IPS-15b (cell line): ENCODE data around the gene SIPA1L3.

Experiments used
- H3K27me3 ChIP-seq: one replicate; pipeline ENCODE4 v1.6.1; 2013; ENCODE audit warnings: low read length; ENCODE audit not compliant: control insufficient read depth, insufficient read depth
- H3K36me3 ChIP-seq: one replicate; pipeline ENCODE4 v1.6.1; 2013; ENCODE audit warnings: low read length; ENCODE audit not compliant: control insufficient read depth, insufficient read depth
- H3K4me1 ChIP-seq: one replicate; pipeline ENCODE4 v1.6.1; 2013; ENCODE audit warnings: mild to moderate bottlenecking, low read length; ENCODE audit not compliant: control insufficient read depth, insufficient read depth
- H3K4me3 ChIP-seq: one replicate; pipeline ENCODE4 v1.5.1; 2013; ENCODE audit warnings: low read depth, low read length
- H3K9ac ChIP-seq: one replicate; pipeline ENCODE4 v1.6.1; 2013; ENCODE audit warnings: low read depth, mild to moderate bottlenecking, low read length
- H3K9me3 ChIP-seq: one replicate; pipeline ENCODE4 v1.6.1; 2013; ENCODE audit warnings: mild to moderate bottlenecking, low read length; ENCODE audit not compliant: control insufficient read depth, insufficient read depth

SIPA1L3 gene

DNA sequence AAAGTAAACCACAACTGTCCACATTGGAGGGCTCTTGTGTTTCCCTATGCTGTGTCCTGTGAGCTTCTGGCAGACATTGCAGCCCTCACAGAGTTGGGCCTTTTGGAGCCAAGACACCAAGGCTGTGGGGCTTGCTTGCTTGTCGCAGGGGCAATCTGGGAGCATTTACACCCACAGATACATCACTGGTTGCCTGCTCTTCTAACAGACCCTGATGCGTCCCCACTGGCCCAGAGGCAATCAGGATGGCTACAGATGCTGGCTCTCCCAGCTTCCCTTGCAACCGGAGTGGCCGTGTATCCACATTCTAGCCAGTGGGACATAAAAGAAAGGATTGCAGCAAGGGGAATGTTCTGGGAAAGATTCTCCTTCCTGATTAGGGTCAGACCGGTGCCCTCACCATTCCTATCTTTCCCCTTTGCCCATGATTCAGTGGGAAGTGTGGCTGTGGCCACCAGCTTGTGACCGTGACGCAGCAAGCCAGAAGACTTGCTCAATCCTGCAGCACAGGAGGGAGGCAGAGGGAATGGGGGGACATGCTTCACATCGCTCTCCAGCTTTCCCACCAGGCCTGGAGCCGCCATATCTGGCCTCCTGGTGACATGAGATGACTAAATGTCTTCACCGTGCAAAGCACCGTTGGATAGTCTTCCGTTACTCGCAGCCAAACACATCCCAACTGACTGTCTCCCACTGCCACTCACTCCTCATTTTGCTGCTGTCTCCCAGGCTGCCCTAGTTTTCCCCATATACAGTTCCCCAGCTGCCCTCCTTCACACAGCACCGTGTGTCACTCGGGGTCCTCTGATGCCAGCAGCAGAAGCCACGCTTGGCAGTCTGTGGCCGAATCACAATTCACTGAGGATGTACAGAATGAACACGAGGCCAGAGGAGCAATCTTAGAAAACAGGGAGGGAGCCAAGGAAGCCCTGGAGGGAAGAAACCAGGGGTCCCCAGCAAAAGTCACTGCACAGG is 166.1 kb downstream of the SIPA1L3 start:
- Histone ChIP-seq H3K9ac (no peak overlapping the region), H3K36me3 (peaks cover 2% of the 10 kb centered on the region), H3K4me1 (peaks cover 8% of the 10 kb centered on the region), H3K27me3 (no peaks in the 10 kb centered on the region), H3K4me3 (no peak overlapping the region), H3K9me3 (no peaks in the 10 kb centered on the region)

- H3K4me3 ChIP-seq, result no peak overlapping the region
- peaks cover 2% of the 10 kb centered on the region for H3K36me3 ChIP-seq
- no peaks in the 10 kb centered on the region for H3K27me3 ChIP-seq
- no peak overlapping the region for H3K9ac ChIP-seq
- peaks cover 8% of the 10 kb centered on the region for H3K4me1 ChIP-seq
- H3K9me3 ChIP-seq, result no peaks in the 10 kb centered on the region
Observed at GRCh38 chr19:38073841-38074685, 167.1 kb downstream of the SIPA1L3 start.

- H3K27me3 ChIP-seq, result no peaks in the 10 kb centered on the region
- no peak overlapping the region for H3K4me3 ChIP-seq
- H3K4me1 ChIP-seq, result peaks cover 8% of the 10 kb centered on the region
- H3K9me3 ChIP-seq, result no peaks in the 10 kb centered on the region
- H3K36me3 ChIP-seq, result peaks cover 5% of the 10 kb centered on the region
- H3K9ac ChIP-seq, result no peak overlapping the region
Observed at GRCh38 chr19:38076337-38076736, 169.3 kb downstream of the SIPA1L3 start.

GRCh38 chr19:38078302-38078930 is 171.4 kb downstream of the SIPA1L3 start:
- no peaks in the 10 kb centered on the region for H3K9me3 ChIP-seq
- no peak overlapping the region for H3K4me3 ChIP-seq
- peaks cover 8% of the 10 kb centered on the region for H3K4me1 ChIP-seq
- H3K27me3 ChIP-seq, result no peaks in the 10 kb centered on the region
- H3K36me3 ChIP-seq, result peaks cover 17% of the 10 kb centered on the region
- no peak overlapping the region for H3K9ac ChIP-seq

GRCh38 chr19:38079926-38080380 is 172.9 kb downstream of the SIPA1L3 start:
- H3K4me3 ChIP-seq, result no peak overlapping the region
- peaks cover 3% of the 10 kb centered on the region for H3K4me1 ChIP-seq
- no peak overlapping the region for H3K9ac ChIP-seq
- H3K27me3 ChIP-seq, result no peaks in the 10 kb centered on the region
- peaks cover 17% of the 10 kb centered on the region for H3K36me3 ChIP-seq
- no peaks in the 10 kb centered on the region for H3K9me3 ChIP-seq

GRCh38 chr19:38081547-38082255 is 174.7 kb downstream of the SIPA1L3 start:
- Histone ChIP-seq H3K4me3 (no peak overlapping the region), H3K9me3 (no peaks in the 10 kb centered on the region), H3K4me1 (peaks cover 3% of the 10 kb centered on the region), H3K27me3 (no peaks in the 10 kb centered on the region), H3K9ac (no peak overlapping the region), H3K36me3 (peaks cover 17% of the 10 kb centered on the region)

GRCh38 chr19:38082256-38083118 is 175.5 kb downstream of the SIPA1L3 start:
- Histone ChIP-seq H3K4me1 (peaks cover 3% of the 10 kb centered on the region), H3K9me3 (no peaks in the 10 kb centered on the region), H3K4me3 (no peak overlapping the region), H3K36me3 (peaks cover 17% of the 10 kb centered on the region), H3K27me3 (no peaks in the 10 kb centered on the region), H3K9ac (no peak overlapping the region)

DNA sequence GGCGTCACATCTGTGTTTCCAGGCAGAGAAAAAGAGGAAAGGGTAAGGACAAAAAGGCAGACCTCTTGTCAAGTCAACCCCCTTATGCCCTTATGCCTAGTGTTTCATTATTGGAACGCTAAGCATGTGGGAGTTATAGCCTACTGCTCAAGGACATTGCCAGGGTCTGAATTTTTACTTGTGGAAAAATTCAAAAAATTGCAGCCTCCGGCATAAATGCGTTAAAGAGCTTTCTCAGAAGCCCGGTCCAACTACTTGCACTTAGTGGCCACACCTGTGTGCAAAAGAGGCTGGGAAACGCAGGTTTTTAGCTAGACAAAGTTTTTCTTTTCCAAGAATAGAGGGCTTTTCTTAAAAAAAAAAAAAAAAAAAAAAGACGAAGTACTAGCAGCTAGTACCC is 177.2 kb downstream of the SIPA1L3 start:
- Histone ChIP-seq H3K4me1 (peaks cover 3% of the 10 kb centered on the region), H3K36me3 (peaks cover 20% of the 10 kb centered on the region), H3K9me3 (no peaks in the 10 kb centered on the region), H3K9ac (no peak overlapping the region), H3K4me3 (no peak overlapping the region), H3K27me3 (no peaks in the 10 kb centered on the region)

- Histone ChIP-seq H3K27me3 (no peaks in the 10 kb centered on the region), H3K4me3 (no peak overlapping the region), H3K4me1 (no peaks in the 10 kb centered on the region), H3K9ac (no peak overlapping the region), H3K36me3 (peaks cover 7% of the 10 kb centered on the region), H3K9me3 (no peaks in the 10 kb centered on the region)
Observed at GRCh38 chr19:38089440-38089839, 182.4 kb downstream of the SIPA1L3 start.

DNA sequence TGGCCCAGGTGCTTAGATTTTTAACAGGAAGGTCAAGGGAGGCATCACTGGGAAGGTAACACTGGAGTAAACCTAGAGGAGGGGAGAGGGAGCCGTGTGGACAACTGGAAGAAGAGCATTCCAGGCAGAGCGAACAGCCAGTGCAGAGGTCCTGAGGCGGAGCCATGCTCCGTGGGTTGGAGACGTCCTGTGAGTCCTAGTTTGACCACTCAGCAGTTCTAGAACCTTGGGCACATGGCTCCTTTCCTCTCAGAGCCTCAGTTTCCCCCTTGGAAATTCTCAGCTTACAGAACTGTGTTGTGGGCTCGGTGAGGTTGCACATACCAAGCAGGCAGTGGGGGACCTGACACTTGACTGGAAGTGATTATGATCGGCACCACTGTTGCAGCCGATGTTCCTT is 186.1 kb downstream of the SIPA1L3 start:
- H3K4me1 ChIP-seq, result peaks cover 2% of the 10 kb centered on the region
- no peaks in the 10 kb centered on the region for H3K9me3 ChIP-seq
- no peaks in the 10 kb centered on the region for H3K27me3 ChIP-seq
- H3K9ac ChIP-seq, result no peak overlapping the region
- no peak overlapping the region for H3K4me3 ChIP-seq
- H3K36me3 ChIP-seq, result peaks cover 7% of the 10 kb centered on the region
